Subcutaneous adipose tissue (tissue), 4 donors: ENCODE measurements around the gene BRSK1. TPM values are rescaled to one million over a fixed set of nuclear protein-coding genes. Genes with fewer than 3 reads are reported as not detected.

ENCODE experiments used
- total RNA-seq, 4 donors: library from RNA; depleted of rRNA; stranded (reverse); fragments of >200 nt; gene quantifications; one replicate each; pipeline ENCODE4 v1.1.0, GENCODE V29; 2016
- TF ChIP-seq, protein P1 (sequence below): fragments of 450-650 bp; IDR thresholded peaks from one replicate; pipeline ENCODE4 v1.5.1; 2016; ENCODE audit warnings: low read depth, mild to moderate bottlenecking, control low read depth, antibody characterized with exemption, moderate library complexity

The BRSK1 gene
- total RNA-seq, 4 donors from 2014 or later = 0.38 to 1.1 TPM; not detected in 2

DNA sequence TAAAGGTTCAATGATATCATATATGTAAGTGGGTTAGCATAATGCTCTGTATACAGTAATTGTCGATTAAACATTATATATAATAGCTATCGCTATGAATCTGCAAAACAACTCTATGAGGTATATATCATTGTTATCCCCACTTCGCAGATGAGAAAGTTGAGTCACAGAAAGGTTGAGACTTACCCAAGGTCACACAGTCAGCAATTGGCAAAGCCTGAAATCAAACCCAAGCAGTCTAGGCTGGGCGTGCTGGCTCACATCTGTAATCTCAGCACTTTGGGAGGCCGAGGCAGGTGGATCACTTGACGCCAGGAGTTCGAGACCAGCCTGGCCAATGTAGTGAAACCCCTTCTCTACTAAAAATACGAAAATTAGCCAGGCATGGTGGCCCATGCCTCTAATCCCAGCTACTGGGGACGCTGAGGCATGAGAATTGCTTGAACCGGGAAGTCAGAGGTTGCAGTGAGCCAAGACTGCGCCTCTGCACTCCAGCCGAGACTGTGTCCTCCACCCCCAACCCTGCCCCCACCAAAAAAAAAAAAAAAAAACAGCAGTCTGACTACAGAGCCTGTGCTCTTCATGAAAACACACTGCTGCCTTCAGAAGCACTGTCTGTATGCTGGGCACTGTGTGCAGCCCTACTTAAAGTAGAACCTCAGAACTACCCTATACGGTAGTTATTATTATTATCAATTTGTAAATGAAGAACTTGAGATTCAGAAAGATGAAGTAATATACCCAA, 5.2 kb upstream of the BRSK1 start:
- TF ChIP-seq, protein P1, sequence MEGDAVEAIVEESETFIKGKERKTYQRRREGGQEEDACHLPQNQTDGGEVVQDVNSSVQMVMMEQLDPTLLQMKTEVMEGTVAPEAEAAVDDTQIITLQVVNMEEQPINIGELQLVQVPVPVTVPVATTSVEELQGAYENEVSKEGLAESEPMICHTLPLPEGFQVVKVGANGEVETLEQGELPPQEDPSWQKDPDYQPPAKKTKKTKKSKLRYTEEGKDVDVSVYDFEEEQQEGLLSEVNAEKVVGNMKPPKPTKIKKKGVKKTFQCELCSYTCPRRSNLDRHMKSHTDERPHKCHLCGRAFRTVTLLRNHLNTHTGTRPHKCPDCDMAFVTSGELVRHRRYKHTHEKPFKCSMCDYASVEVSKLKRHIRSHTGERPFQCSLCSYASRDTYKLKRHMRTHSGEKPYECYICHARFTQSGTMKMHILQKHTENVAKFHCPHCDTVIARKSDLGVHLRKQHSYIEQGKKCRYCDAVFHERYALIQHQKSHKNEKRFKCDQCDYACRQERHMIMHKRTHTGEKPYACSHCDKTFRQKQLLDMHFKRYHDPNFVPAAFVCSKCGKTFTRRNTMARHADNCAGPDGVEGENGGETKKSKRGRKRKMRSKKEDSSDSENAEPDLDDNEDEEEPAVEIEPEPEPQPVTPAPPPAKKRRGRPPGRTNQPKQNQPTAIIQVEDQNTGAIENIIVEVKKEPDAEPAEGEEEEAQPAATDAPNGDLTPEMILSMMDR = no peak

DNA sequence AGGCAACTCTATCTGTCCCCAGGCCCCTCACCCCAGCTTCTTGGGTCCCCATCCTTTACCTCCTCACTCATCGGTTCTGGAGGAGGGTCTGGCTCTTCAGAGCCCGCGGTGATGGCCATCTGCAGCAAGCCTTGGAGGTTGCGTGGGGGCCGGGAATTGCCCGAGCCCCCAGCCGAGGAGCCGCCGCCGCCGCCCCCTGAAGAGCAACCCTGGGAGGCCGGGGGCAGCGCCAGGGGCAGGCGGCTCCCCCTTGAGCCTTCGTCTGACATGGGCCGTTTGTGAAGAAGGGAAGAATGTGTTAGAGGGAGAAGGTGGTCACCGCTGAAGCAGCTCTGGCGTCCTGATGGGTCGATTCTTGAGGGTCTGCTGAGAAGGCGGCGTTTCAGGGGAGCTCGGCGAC, 4.5 kb upstream of the BRSK1 start:
- TF ChIP-seq, protein P1 = no peak

DNA sequence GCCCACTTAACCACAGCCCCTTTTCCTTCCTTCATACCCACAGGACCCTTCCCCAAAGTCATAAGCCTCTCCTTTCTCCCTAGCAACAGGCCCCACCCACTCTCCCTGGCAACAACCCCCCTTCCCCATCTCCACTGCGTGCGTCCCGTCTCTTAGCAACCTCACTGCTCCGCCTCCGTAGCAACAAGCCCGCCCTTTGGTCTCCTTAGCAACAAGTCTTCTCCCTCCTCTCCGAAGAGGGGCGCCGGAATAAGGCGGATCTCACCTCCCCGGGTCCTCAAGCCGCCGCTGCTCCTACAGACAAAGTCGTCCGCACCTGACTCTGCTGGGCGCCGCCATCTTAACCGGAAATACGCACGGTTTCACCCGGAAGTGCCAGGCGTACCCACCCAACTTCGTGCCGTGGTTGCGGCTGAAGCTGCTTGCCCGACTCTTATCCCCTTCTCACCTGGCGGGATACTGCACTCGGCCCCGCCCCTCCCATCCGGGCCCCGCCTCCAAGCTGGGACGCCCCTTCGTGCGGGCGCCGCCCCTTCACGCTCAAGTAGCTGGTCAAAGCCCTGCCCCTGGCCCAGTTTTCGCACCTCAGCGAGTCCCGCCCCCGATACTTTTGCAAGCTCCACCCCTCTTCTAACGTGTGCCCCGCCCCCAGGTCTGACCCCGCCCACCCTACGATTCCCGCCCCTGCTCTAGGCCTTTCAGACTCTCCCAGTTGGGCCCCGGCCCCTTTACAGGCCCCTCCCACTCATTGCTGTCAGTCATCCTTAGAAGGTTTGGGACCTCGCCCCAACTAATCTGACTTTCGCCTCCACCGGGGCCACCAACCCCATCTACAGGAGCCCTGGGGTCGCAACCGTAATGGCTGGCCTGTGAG, 3.8 kb upstream of the BRSK1 start, which contains the start of gene HSPBP1:
Gene HSPBP1 (minus strand): TSS at position 341 of the 874 bp plus-strand sequence. CDS start 502 bp downstream, outside the sequence.
- TF ChIP-seq, protein P1 = no peak

DNA sequence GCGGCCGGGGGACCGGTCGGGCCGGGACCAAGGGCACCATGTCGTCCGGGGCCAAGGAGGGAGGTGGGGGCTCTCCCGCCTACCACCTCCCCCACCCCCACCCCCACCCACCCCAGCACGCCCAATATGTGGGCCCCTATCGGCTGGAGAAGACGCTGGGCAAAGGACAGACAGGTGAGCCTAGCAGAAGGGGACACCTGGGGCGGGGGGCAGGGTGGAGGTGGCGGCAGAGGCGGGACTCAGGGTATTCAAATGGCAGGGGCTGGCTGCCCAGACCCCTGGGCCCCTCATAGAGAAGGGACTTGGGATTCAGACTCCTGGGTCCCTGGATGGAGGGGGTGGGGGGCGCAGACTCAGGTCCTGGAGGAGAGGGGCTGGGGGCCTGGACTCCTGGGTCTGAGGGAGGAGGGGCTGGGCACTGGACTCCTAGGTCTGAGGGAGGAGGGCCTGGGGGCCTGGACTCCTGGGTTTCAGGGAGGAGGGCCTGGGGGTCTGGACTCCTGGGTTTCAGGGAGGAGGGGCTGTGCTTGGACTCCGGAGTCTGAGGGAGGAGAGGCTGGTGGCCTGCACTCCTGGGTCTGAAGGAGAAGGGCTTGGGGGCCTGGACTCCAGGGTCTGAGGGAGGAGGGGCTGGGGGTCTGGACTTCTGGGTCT, 735 bp downstream of the BRSK1 start:
- TF ChIP-seq, protein P1 = no peak

DNA sequence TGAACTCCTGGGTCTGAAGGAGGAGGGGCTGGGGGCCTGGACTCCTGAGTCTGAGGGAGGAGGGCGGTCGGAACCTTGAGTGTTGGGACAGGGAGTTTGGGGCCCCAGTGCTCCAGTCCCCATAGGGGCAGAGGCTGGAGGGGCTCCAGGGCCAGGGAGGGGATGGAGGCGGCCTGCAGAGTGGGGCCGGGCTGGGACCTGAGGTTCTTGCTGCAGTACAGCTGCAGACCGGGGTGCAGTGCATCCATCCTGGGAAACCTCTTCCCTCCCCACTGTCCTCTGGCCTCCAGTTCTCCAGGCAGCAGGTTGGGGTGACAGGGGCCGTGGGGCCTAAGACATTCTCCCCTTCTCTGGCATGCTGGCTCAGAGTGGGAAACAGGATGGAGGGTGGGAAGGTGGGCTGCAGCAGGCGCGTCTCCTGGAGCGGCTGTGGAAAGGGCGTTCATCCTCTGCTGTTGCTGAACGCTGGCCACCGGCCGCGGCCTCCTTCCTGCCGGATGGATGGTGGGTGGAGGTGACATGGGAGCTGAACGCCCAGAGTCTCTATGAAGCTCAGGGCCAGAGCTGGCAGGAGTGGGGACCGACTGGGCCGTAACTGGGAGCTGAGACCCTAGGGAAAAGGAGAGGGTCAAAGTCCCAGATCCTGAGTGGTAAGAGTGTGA, 1.6 kb downstream of the BRSK1 start:
- TF ChIP-seq, protein P1 = no peak

DNA sequence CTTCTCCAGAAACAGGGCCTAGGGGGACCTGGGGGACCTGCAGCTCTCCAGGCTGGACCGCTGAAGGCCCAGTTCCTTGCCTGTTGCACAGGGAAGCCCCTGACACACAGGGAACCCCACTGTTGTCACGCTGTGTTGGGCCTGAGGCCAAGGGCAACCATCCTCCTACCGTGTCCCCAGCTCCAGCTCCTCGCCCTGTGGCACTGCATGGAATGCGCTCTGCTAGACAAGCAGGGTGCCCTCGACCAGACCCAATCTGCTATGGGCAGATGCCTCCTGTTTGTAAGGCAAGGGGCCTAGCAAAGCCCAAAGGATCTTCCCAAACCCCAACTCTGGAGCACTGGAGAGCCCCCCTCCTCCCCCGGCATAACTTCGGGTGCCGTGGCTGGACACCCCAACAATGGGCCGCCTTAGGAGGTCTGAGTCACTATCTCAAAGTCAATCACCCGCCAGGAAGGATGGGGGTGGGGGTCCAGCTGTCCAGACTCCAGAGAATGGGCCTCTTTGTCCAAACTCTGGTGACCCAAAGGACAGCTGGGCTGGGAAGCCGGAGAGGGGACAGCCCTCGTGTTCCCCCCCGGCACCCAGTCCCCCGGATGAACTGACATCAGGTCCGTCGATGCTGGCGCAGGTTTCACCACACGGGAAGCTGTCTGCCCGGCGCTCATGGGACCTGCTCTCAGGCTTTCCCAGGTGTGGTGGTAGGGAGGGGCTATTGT, 3.7 kb downstream of the BRSK1 start:
- TF ChIP-seq, protein P1 = no peak
